ENCODE results near the gene TNFRSF18.

- TF ChIP-seq HMGXB4 (CRISPR knock-in tag; IDR thresholded peaks at IDR 0.05; ENCODE audit: borderline replicate concordance) = no peak
- no peak for TF ChIP-seq NR3C1 (IDR thresholded peaks at IDR 0.05)
- no peak for TF ChIP-seq EHMT2 (IDR thresholded peaks at IDR 0.05; ENCODE audit: low read depth)
- TF ChIP-seq CTCF (IDR thresholded peaks at IDR 0.05) = no peak
- no peak for TF ChIP-seq EP300 (IDR thresholded peaks at IDR 0.05)
- TF ChIP-seq HDAC2 (IDR thresholded peaks at IDR 0.05) = no peak
- no peak for TF ChIP-seq POLR2A (IDR thresholded peaks at IDR 0.05; ENCODE audit: low read length)
- no peak for TF ChIP-seq CHD2 (IDR thresholded peaks at IDR 0.05; ENCODE audit: low read length, partially characterized antibody)
- no peak for TF ChIP-seq MAX (IDR thresholded peaks at IDR 0.05)
- TF ChIP-seq FOSL2 (IDR thresholded peaks at IDR 0.05) = no peak
- TF ChIP-seq FOSL2 (CRISPR knock-in tag; IDR thresholded peaks at IDR 0.05) = no peak
- TF ChIP-seq ELK1 (IDR thresholded peaks at IDR 0.05; ENCODE audit: low read depth, low read length) = no peak
- no peak for TF ChIP-seq REST (IDR thresholded peaks at IDR 0.05)
- TF ChIP-seq BHLHE40 (IDR thresholded peaks at IDR 0.05; ENCODE audit: low read depth, low read length) = no peak
Observed at GRCh38 chr1:1220197-1220596, 13.8 kb upstream of the TNFRSF18 start.
